Activated CD4-positive, alpha-beta memory T cell treated with anti-CD3 and anti-CD28 coated beads for 36 hours (primary cell): ENCODE data around the gene DUSP28. TPM values are rescaled to one million over a fixed set of nuclear protein-coding genes. Genes with fewer than 3 reads are reported as not detected.
"Not testable (repeated sequence)": the region's sequence is repeated elsewhere in the genome, so short reads cannot be mapped to it uniquely, and the experiment has no call there.

Experiments used
- CTCF ChIA-PET: fragments of 350-600 bp; sonication (Branson Sonifier 250); formaldehyde crosslinking; loops from one replicate; lab custom pipeline; 2021; ENCODE audit warnings: antibody characterized with exemption, inconsistent platforms; lab: Charles Lee
- POLR2A ChIA-PET: fragments of 350-600 bp; sonication (Branson Sonifier 250); formaldehyde crosslinking; loops from one replicate; lab custom pipeline; 2021; ENCODE audit warnings: antibody characterized with exemption; lab: Charles Lee
- DNase-seq: peaks from one replicate; pipeline ENCODE4 v3.0.0-alpha.2; 2020
- H3K27ac Mint-ChIP-seq: one replicate; pipeline ENCODE4 v1.8.0; 2021; ENCODE audit warnings: mixed read lengths
- H3K27me3 Mint-ChIP-seq: one replicate; pipeline ENCODE4 v1.8.0; 2021; ENCODE audit warnings: mixed read lengths
- H3K36me3 Mint-ChIP-seq: one replicate; pipeline ENCODE4 v1.8.0; 2021; ENCODE audit warnings: mixed read lengths
- H3K4me1 Mint-ChIP-seq: one replicate; pipeline ENCODE4 v1.8.0; 2021; ENCODE audit warnings: low read depth, mixed read lengths
- H3K4me3 Mint-ChIP-seq: one replicate; pipeline ENCODE4 v1.8.0; 2021; ENCODE audit warnings: mild to moderate bottlenecking, mixed read lengths
- H3K9me3 Mint-ChIP-seq: one replicate; pipeline ENCODE4 v1.8.0; 2021; ENCODE audit warnings: mixed read lengths
- intact Hi-C: fragments of 100-400 bp; cut with micrococcal nuclease; formaldehyde crosslinking; loops from one replicate; pipeline ENCODE4 v1.15.1; 2023
- total RNA-seq, 2 experiments: library from RNA; stranded (reverse); gene quantifications; one replicate each; pipeline ENCODE4 v1.2.3, GENCODE V29; 2021

DUSP28 gene
- total RNA-seq, 2 experiments from 2014 or later = 4.1 to 4.2 TPM

- intact Hi-C loops = loop anchor here (5.0 to 10.0 kb wide), 5 partner anchors 51 to 1292 kb away; partner anchors contain the start of genes COPS9, HDAC4, NDUFA10 and PDCD1
- not testable (repeated sequence) for H3K9me3 Mint-ChIP-seq, H3K4me3 Mint-ChIP-seq, H3K27me3 Mint-ChIP-seq, DNase-seq
- Mint-ChIP-seq H3K4me1 (peaks cover 63% of the 10 kb centered on the region), H3K27ac (peak overlapping the region; percentile 98), H3K36me3 (peaks cover 40% of the 10 kb centered on the region)
- POLR2A ChIA-PET = interaction anchor here (0.6 to 4.1 kb wide), 2 partner anchors 9 to 24 kb away, joined by 3 to 57 read pairs; partner anchors contain the start of gene CAPN10
- CTCF ChIA-PET = interaction anchor here (4.9 kb wide), 1 partner anchor 23 kb away, joined by 89 read pairs; the partner anchor contains the start of gene CAPN10
Measured at GRCh38 chr2:240563231-240563630, 3.1 kb downstream of the DUSP28 start.

DNA sequence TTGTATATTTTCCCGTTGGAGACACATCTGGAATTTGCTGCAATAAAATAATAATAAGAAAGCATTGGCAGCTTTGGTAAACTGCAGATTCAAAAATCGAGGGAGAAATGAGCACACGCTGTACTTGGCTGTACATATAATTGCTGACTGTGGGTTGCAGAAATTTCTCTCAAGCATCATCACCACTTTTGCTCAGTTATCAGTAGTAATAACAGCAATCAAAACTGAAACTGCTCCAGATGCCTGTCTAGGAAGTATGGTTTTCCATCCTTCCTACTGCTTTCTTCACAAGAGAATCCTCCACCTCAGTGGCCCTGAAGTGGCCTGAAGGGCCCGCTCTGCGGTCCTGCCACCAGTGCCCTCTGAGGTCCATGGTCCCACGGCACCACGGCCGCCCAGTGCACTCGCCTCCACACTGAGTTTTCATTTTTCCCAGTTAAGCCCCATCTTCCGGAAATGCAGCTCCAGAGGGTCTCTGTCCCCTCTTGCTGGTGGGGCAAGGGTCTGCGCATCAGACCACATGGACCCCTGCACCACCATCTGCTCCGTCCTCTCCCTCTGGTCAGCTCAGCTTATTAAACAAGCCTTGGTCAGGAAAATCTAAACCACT, 3.9 kb downstream of the DUSP28 start:
- DNase-seq = no peak
- peak overlapping the region; percentile 93 for H3K4me3 Mint-ChIP-seq
- ChIA-PET CTCF (interaction anchor here (2.7 to 4.9 kb wide), 3 partner anchors 15 to 58 kb away, joined by 8 to 89 read pairs (median 58); partner anchors contain the start of gene CAPN10), POLR2A (interaction anchor here (4.1 kb wide), 1 partner anchor 23 kb away, joined by 57 read pairs; the partner anchor contains the start of gene CAPN10)
- H3K9me3 Mint-ChIP-seq = no peaks in the 10 kb centered on the region
- peaks cover 55% of the 10 kb centered on the region for H3K4me1 Mint-ChIP-seq
- peak overlapping the region; percentile 98 for H3K27ac Mint-ChIP-seq
- no peaks in the 10 kb centered on the region for H3K27me3 Mint-ChIP-seq
- intact Hi-C loops = loop anchor here (5.0 to 10.0 kb wide), 5 partner anchors 52 to 1291 kb away; partner anchors contain the start of genes COPS9, HDAC4, NDUFA10 and PDCD1
- H3K36me3 Mint-ChIP-seq = peaks cover 36% of the 10 kb centered on the region

DNA sequence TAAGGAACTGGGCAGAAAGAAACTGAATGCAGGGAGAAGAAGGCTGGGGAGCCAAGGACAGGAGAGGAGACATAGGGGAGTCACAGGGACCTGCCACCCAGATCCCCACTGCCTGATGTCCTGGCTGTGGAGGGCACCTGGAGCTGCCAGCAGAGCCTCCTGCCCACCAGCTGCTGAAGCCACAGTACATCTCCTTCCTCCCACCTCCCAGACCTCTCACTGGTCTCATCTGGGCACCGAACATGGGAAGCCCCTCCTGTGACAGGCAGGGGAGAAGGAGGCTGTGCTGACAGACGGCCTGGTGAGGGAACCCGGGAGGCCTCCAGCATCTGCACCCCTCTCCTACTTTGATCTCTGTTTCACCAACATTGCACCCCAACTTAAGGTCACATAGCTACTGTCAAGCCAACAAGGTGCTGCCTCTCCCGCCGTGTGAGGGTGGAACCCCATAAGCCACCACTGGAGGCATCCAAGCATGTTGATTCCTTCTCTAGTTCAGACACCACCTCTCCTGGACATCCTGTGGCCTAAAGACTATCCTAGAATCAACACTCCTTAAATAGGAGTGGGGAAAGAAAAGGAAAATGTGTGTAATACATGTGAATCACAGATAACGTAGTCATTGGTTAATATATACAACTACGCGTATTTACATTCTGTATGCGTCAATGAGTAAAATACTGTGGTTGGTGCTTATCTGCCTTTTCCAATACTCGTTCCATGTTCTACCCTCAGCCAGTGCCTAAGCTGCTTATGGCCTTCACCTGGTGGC, 4.6 kb downstream of the DUSP28 start:
- DNase-seq = peak; percentile 70
- peaks cover 34% of the 10 kb centered on the region for H3K36me3 Mint-ChIP-seq
- H3K27me3 Mint-ChIP-seq = no peaks in the 10 kb centered on the region
- H3K4me1 Mint-ChIP-seq = peaks cover 54% of the 10 kb centered on the region
- CTCF ChIA-PET = interaction anchor here (0.7 to 4.9 kb wide), 6 partner anchors 10 to 57 kb away, joined by 3 to 89 read pairs (median 17); partner anchors contain the start of gene CAPN10
- peak overlapping the region; percentile 98 for H3K27ac Mint-ChIP-seq
- H3K4me3 Mint-ChIP-seq = peak overlapping the region; percentile 93
- H3K9me3 Mint-ChIP-seq = no peaks in the 10 kb centered on the region
- intact Hi-C loops = loop anchor here (1.0 to 10.0 kb wide), 11 partner anchors 15 to 1290 kb away; partner anchors contain the start of genes CAPN10, COPS9, FARP2 and HDAC4
- POLR2A ChIA-PET = interaction anchor here (2.4 to 4.1 kb wide), 3 partner anchors 15 to 57 kb away, joined by 26 to 57 read pairs (median 26); partner anchors contain the start of gene CAPN10

GRCh38 chr2:240565333-240566202, 5.4 kb downstream of the DUSP28 start:
- Mint-ChIP-seq H3K4me1 (peaks cover 58% of the 10 kb centered on the region), H3K27ac (peak overlapping the region; percentile 98), H3K4me3 (peak overlapping the region; percentile 93), H3K27me3 (no peaks in the 10 kb centered on the region), H3K9me3 (no peaks in the 10 kb centered on the region), H3K36me3 (peaks cover 34% of the 10 kb centered on the region)
- intact Hi-C loops = loop anchor here (1.0 to 10.0 kb wide), 13 partner anchors 7 to 1289 kb away; partner anchors contain the start of genes CAPN10, COPS9, FARP2 and HDAC4
- POLR2A ChIA-PET = interaction anchor here (0.9 to 4.1 kb wide), 6 partner anchors 7 to 59 kb away, joined by 4 to 57 read pairs (median 15); partner anchors contain the start of genes ANKMY1, CAPN10 and GPR35
- CTCF ChIA-PET = interaction anchor here (0.7 to 4.9 kb wide), 14 partner anchors 9 to 750 kb away, joined by 3 to 89 read pairs (median 4); partner anchors contain the start of genes CAPN10, HDLBP and SEPTIN2
- DNase-seq = peak; percentile 95

GRCh38 chr2:240566203-240567136, 6.3 kb downstream of the DUSP28 start:
- ChIA-PET CTCF (interaction anchor here (0.7 to 4.9 kb wide), 12 partner anchors 10 to 749 kb away, joined by 3 to 89 read pairs (median 4); partner anchors contain the start of genes CAPN10, HDLBP and SEPTIN2), POLR2A (interaction anchor here (0.9 to 4.1 kb wide), 6 partner anchors 8 to 58 kb away, joined by 4 to 57 read pairs (median 15); partner anchors contain the start of genes ANKMY1, CAPN10 and GPR35)
- peak; percentile 96 for DNase-seq
- Mint-ChIP-seq H3K27me3 (no peaks in the 10 kb centered on the region), H3K4me1 (peaks cover 64% of the 10 kb centered on the region), H3K36me3 (peaks cover 32% of the 10 kb centered on the region), H3K27ac (peak overlapping the region; percentile 98), H3K9me3 (no peaks in the 10 kb centered on the region), H3K4me3 (peak overlapping the region; percentile 93)
- intact Hi-C loops = loop anchor here (1.0 to 10.0 kb wide), 10 partner anchors 8 to 1288 kb away; partner anchors contain the start of genes COPS9, FARP2, HDAC4 and HDLBP

DNA sequence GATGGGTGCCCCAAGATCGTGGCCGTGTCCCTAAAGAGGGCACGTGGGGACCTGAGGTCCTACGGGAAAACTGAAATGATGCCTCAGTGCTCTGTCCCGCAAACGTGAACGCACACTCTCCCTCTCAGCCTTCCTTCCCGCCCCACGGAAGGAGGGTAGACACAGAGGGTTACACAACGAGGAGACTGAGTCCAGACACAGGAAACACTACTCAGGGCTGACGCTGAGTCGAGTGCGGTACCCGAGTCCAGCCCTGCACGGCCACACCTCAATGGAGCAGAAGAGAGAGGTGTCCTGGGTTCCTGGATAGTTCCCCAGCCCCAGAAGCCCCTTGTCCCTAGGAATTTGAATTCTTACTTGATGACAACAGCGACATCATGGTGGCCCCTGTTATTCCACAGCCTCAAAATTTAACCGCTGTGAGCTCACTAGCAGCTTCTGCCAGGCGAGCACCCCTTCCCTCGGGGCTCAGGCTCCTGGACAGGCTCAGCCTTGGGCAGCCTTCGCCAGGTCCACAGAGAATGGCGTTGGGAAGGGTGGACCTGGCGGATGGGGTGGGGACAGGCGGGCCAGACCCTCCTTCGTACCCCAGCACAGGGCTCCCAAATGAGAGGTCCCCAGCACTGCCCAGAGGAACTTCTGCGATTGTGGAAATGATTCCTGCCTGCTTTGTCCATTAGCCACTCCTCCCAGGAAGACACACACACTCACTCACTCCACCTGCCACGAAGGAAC, 7.1 kb downstream of the DUSP28 start:
- Mint-ChIP-seq H3K27ac (peak overlapping the region; percentile 98), H3K4me1 (peaks cover 61% of the 10 kb centered on the region), H3K9me3 (no peaks in the 10 kb centered on the region), H3K27me3 (no peaks in the 10 kb centered on the region), H3K4me3 (peak overlapping the region; percentile 93), H3K36me3 (peaks cover 28% of the 10 kb centered on the region)
- ChIA-PET CTCF (interaction anchor here (0.6 to 4.9 kb wide), 8 partner anchors 11 to 748 kb away, joined by 3 to 89 read pairs (median 9); partner anchors contain the start of genes CAPN10, HDLBP and SEPTIN2), POLR2A (interaction anchor here (1.0 to 4.1 kb wide), 4 partner anchors 9 to 54 kb away, joined by 4 to 57 read pairs (median 26); partner anchors contain the start of genes ANKMY1 and CAPN10)
- DNase-seq = peak; percentile 58
- intact Hi-C loops = loop anchor here (5.0 to 10.0 kb wide), 7 partner anchors 433 to 1287 kb away; partner anchors contain the start of genes COPS9, FARP2, HDAC4 and MTERF4

GRCh38 chr2:240567872-240568677, 7.9 kb downstream of the DUSP28 start, which contains the start of gene RNPEPL1:
TSS of gene RNPEPL1 (plus strand) at chr2:240568484. CDS start at chr2:240568587, 103 bp downstream.
- peaks cover 20% of the 10 kb centered on the region for H3K36me3 Mint-ChIP-seq
- H3K4me3 Mint-ChIP-seq = peak within 1 kb of the TSS; percentile 93
- ChIA-PET CTCF (interaction anchor here (0.6 to 4.9 kb wide), 10 partner anchors 8 to 374 kb away, joined by 3 to 89 read pairs (median 11); partner anchors contain the start of genes CAPN10 and DUSP28), POLR2A (interaction anchor here (0.9 to 3.3 kb wide), 6 partner anchors 11 to 746 kb away, joined by 3 to 26 read pairs (median 5); partner anchors contain the start of genes ANKMY1 and CAPN10)
- H3K27ac Mint-ChIP-seq = peak within 1 kb of the TSS; percentile 98
- no peaks in the 10 kb centered on the region for H3K9me3 Mint-ChIP-seq
- DNase-seq = peak; percentile 55
- peaks cover 54% of the 10 kb centered on the region for H3K4me1 Mint-ChIP-seq
- H3K27me3 Mint-ChIP-seq = no peaks in the 10 kb centered on the region
- intact Hi-C loops = loop anchor here (5.0 to 10.0 kb wide), 7 partner anchors 433 to 1287 kb away; partner anchors contain the start of genes COPS9, FARP2, HDAC4 and MTERF4
